Measurements from ENCODE around the gene DRC7. TPM values are rescaled to one million over a fixed set of nuclear protein-coding genes. Genes with fewer than 3 reads are reported as not detected.

The DRC7 gene
- total RNA-seq, 3 donors from 2014 or later, result 1.5 TPM; not detected in 2

DNA sequence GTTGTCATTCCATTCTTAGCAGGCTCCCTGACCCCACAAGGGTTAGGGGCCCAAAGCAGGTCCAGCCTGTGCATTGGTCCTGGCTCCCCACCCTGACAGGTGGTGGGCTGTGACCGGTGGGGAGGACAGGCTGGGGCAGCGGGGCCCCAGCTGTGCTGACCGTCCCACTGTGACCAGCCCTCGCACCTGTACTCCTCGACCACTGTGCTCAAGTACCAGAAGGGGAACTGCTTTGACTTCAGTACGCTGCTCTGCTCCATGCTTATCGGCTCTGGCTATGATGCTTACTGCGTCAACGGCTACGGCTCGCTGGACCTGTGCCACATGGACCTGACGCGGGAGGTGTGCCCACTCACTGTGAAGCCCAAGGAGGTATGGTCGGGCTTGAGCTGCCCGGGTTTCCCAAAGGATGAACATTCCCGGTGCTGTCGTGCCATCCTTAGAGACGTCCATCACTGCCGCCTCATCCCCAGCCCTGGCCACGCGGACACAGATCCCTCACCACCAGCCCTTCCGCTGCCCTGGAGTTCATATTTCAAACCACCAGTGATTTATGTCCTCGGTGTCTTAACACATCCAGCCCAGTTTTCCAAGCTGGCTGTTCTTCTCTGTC lies 7.3 kb downstream of the DRC7 start:
- DNase-seq (ENCODE audit: low spot score in 2 of 2), result no peak
- intact Hi-C loops (cut with DNase I; ENCODE audit: low total_unique reads), result no loop called here
- H3K27ac ChIP-seq, result no peak overlapping the region
- no peaks in the 10 kb centered on the region for H3K27me3 ChIP-seq
- H3K36me3 ChIP-seq, result no peaks in the 10 kb centered on the region
- H3K4me3 ChIP-seq, result no peak overlapping the region
- TF ChIP-seq, protein P1, sequence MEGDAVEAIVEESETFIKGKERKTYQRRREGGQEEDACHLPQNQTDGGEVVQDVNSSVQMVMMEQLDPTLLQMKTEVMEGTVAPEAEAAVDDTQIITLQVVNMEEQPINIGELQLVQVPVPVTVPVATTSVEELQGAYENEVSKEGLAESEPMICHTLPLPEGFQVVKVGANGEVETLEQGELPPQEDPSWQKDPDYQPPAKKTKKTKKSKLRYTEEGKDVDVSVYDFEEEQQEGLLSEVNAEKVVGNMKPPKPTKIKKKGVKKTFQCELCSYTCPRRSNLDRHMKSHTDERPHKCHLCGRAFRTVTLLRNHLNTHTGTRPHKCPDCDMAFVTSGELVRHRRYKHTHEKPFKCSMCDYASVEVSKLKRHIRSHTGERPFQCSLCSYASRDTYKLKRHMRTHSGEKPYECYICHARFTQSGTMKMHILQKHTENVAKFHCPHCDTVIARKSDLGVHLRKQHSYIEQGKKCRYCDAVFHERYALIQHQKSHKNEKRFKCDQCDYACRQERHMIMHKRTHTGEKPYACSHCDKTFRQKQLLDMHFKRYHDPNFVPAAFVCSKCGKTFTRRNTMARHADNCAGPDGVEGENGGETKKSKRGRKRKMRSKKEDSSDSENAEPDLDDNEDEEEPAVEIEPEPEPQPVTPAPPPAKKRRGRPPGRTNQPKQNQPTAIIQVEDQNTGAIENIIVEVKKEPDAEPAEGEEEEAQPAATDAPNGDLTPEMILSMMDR (IDR thresholded peaks at IDR 0.05), result no peak
- TF ChIP-seq POLR2A (IDR thresholded peaks at IDR 0.05) (no peak), POLR2AphosphoS5 (IDR thresholded peaks at IDR 0.05) (no peak)
- H3K9me3 ChIP-seq, result no peaks in the 10 kb centered on the region
- no peaks in the 10 kb centered on the region for H3K4me1 ChIP-seq

DNA sequence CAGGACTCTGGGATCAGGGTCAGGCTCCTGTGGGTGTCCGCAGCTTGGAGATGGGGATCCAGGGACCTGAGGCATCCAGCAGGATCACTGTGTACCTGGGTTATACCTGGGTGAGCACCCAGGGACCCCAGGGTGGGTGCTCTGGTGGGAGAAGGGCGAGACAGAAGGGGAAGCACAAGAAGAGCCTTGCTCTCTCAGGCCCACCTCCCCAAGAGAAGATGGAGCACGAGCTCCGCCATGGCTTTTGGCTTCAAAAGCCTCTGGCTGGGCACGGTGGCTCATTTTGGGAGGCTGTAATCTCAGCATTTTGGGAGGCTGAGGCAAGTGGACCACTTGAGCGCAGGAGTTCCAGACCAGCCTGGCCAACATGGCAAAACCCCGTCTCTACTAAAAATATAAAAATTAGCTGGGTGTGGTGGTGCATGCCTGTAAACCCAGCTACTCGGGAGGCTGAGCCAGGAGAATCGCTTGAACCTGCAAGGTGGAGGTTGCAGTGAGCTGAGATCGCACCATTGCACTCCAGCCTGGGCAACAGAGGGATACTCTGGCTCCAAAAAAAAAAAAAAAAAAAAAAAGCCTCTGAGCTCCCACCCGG lies 8.9 kb downstream of the DRC7 start:
- no peak overlapping the region for H3K4me3 ChIP-seq
- no peak for TF ChIP-seq POLR2AphosphoS5 (IDR thresholded peaks at IDR 0.05)
- TF ChIP-seq, protein P1 (IDR thresholded peaks at IDR 0.05), result no peak
- TF ChIP-seq POLR2A (IDR thresholded peaks at IDR 0.05), result no peak
- no peaks in the 10 kb centered on the region for H3K36me3 ChIP-seq
- no peak overlapping the region for H3K27ac ChIP-seq
- no peak for DNase-seq (ENCODE audit: low spot score in 2 of 2)
- H3K4me1 ChIP-seq, result no peaks in the 10 kb centered on the region
- H3K27me3 ChIP-seq, result no peaks in the 10 kb centered on the region
- H3K9me3 ChIP-seq, result no peaks in the 10 kb centered on the region
- intact Hi-C loops (cut with DNase I; ENCODE audit: low total_unique reads), result no loop called here

DNA sequence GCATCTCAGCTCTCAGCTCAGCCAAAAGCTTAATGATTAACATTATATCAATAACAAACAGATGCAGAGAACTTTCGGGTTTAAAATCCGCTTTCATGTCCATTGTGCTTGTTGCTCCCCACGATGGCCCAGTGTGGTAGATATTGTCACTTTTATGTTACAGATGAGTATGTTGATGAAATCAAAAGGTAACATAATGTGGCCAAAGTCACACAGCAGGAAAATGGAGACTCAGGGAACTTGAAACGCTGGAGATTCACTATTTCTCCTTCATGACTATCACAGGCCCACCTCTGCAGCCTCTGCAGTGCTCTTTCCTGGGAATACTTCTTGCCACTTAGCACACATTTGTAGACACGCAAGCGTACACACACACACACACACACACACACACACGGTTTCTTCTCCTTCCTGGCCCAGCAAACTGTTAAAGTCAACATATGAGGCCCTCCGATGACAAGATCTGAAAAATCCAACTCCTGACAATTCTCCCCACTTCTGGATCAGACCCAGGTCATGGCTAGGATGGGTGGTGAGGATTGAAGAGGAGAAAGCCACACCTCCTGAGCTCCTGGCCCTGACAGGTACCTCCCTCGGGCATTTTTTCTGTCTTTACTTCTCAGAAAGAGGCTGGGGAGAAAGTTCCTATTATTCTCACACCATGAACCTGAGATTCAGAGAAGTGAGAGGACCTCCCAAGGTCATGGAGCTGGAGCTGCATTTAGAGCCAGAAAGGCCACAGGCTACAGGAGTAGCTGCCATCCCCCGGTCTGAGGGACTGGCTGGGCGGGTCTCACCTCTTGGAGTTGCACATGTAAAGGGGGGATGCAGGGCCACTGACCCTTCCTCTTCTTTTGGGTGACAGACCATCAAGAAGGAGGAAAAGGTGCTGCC lies 9.7 kb downstream of the DRC7 start:
- Histone ChIP-seq H3K4me1 (no peaks in the 10 kb centered on the region), H3K27ac (no peak overlapping the region), H3K27me3 (no peaks in the 10 kb centered on the region), H3K9me3 (no peaks in the 10 kb centered on the region), H3K4me3 (no peak overlapping the region), H3K36me3 (no peaks in the 10 kb centered on the region)
- TF ChIP-seq, protein P1 (IDR thresholded peaks at IDR 0.05), result no peak
- TF ChIP-seq POLR2AphosphoS5 (IDR thresholded peaks at IDR 0.05), result no peak
- no peak for TF ChIP-seq POLR2A (IDR thresholded peaks at IDR 0.05)
- DNase-seq (ENCODE audit: low spot score in 2 of 2), result no peak
- intact Hi-C loops (cut with DNase I; ENCODE audit: low total_unique reads), result no loop called here

DNA sequence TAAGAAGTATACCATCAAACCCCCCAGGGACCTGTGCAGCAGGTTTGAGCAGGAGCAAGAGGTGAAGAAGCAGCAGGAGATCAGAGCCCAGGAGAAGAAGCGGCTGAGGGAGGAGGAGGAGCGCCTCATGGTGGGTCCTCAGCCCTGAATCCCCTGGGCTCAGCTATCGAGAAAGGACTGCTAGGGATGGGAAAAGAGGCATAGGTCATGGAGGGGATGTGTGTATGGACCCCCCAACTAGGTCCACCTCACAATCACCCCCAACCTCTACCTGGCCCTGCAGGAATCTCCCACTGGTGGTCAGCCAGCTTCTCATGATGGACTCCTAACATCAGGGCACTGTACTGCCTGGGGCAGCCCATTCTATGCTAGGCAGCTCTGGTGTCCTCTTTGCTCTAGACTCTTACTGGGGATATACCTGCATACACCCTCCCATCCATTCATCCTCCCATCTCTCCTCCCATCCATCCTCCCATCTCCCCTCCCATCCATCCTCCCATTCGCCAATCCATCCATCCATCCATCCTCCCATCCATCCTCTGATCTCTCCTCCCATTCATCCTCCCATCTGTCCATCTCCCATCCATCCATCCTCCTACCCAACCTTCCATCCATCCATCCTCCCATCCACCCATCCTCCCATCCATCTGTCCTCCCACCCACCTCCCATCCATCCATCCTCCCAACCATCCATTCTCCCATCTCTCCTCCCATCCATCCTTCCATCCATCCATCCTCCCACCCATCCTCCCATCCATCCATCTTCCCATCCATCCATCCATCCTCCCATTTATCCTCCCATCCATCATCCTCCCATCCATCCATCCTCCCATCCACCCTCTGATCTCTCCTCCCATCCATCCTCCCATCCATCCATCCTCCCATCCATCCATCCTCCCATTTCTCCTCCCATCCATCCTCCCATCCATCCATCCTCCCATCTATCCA lies 10.6 kb downstream of the DRC7 start:
- Histone ChIP-seq H3K4me1 (no peaks in the 10 kb centered on the region), H3K4me3 (no peak overlapping the region), H3K27ac (no peak overlapping the region), H3K27me3 (no peaks in the 10 kb centered on the region), H3K9me3 (no peaks in the 10 kb centered on the region), H3K36me3 (no peaks in the 10 kb centered on the region)
- TF ChIP-seq POLR2A (IDR thresholded peaks at IDR 0.05) (no peak), POLR2AphosphoS5 (IDR thresholded peaks at IDR 0.05) (no peak)
- TF ChIP-seq, protein P1 (IDR thresholded peaks at IDR 0.05), result no peak
- intact Hi-C loops (cut with DNase I; ENCODE audit: low total_unique reads), result no loop called here
- DNase-seq (ENCODE audit: low spot score in 2 of 2), result no peak

All from breast epithelium (tissue), 4 donors.